Tibial artery (tissue), 4 donors: ENCODE results near the gene RBM44.

ENCODE experiments used
- DNase-seq, 2 donors: peaks; one replicate each; pipeline ENCODE4 v3.0.0-alpha.2; 2019
- H3K27ac ChIP-seq, 2 donors: fragments of 200-600 bp; sonication (generic) in 1 of 2; 1 replicate in 1 of 2; 2 replicates in 1 of 2; pipeline ENCODE4 v1.5.1; 2018 to 2019; ENCODE audit warnings: mild to moderate bottlenecking in 1 of 2
- H3K27me3 ChIP-seq, 2 donors: fragments of 200-600 bp; sonication (generic) in 1 of 2; one replicate each; pipeline versions ENCODE4 v1.5.1 to v1.6.0; 2016 to 2019
- H3K36me3 ChIP-seq, 3 donors: fragments of 200-600 bp; sonication (generic) in 2 of 3; one replicate each; pipeline ENCODE4 v1.5.1; 2016 to 2019; ENCODE audit warnings: mild to moderate bottlenecking in 2 of 3
- H3K4me1 ChIP-seq, 4 donors: fragments of 200-600 bp; sonication (generic) in 2 of 4; 1 replicate in 3 of 4; 2 replicates in 1 of 4; pipeline ENCODE4 v1.5.1; 2016 to 2019
- H3K4me3 ChIP-seq, 2 donors: fragments of 200-600 bp; sonication (generic) in 1 of 2; 1 replicate in 1 of 2; 2 replicates in 1 of 2; pipeline ENCODE4 v1.5.1; 2018 to 2019; ENCODE audit warnings: mild to moderate bottlenecking in 2 of 2
- H3K9me3 ChIP-seq, 3 donors: fragments of 200-600 bp; sonication (generic) in 1 of 3; one replicate each; pipeline ENCODE4 v1.5.1; 2016 to 2019
- CTCF ChIP-seq, 2 experiments: fragments of 200-600 bp in 1 of 2; fragments of 450-650 bp in 1 of 2; IDR thresholded peaks; one replicate each; pipeline ENCODE4 v1.5.1; 2017 to 2019; ENCODE audit warnings: antibody characterized with exemption in 2 of 2, mild to moderate bottlenecking in 1 of 2, moderate library complexity in 1 of 2
- intact Hi-C: fragments of 100-400 bp; cut with DNase I; formaldehyde crosslinking; loops from one replicate; pipeline ENCODE4 v1.15.0; 2023; ENCODE audit warnings: low total_unique reads

The RBM44 gene

GRCh38 chr2:237791977-237792727 is 6.4 kb upstream of the RBM44 start:
- Histone ChIP-seq H3K4me3 (no peak overlapping the region), H3K27ac (no peak overlapping the region), H3K36me3 (peaks cover 0 to 3% (median under 1%) of the 10 kb centered on the region in 3 donors), H3K4me1 (no peaks in the 10 kb centered on the region), H3K9me3 (peaks cover 0 to 3% (median 1%) of the 10 kb centered on the region in 3 donors), H3K27me3 (no peaks in the 10 kb centered on the region)
- intact Hi-C loops: no loop called here
- no peak for TF ChIP-seq CTCF (IDR thresholded peaks at IDR 0.05)
- DNase-seq: no peak

GRCh38 chr2:237797253-237797652 is 1.3 kb upstream of the RBM44 start:
- Histone ChIP-seq H3K36me3 (no peaks in the 10 kb centered on the region), H3K4me3 (no peak overlapping the region), H3K27ac (no peak overlapping the region), H3K9me3 (peaks cover 0 to 5% (median 2%) of the 10 kb centered on the region in 3 donors), H3K4me1 (no peaks in the 10 kb centered on the region), H3K27me3 (no peaks in the 10 kb centered on the region)
- no peak for TF ChIP-seq CTCF (IDR thresholded peaks at IDR 0.05)
- intact Hi-C loops: no loop called here
- no peak for DNase-seq

GRCh38 chr2:237799060-237799428 is 465 bp downstream of the RBM44 start:
- intact Hi-C loops: no loop called here

GRCh38 chr2:237801466-237801865 is 2.9 kb downstream of the RBM44 start:
- H3K27ac ChIP-seq: no peak overlapping the region
- TF ChIP-seq CTCF (IDR thresholded peaks at IDR 0.05): no peak
- intact Hi-C loops: no loop called here
- no peak overlapping the region for H3K4me3 ChIP-seq
- no peaks in the 10 kb centered on the region for H3K27me3 ChIP-seq
- peaks cover 0 to 5% (median 2%) of the 10 kb centered on the region in 3 donors for H3K9me3 ChIP-seq
- H3K36me3 ChIP-seq: no peaks in the 10 kb centered on the region
- DNase-seq: no peak
- no peaks in the 10 kb centered on the region for H3K4me1 ChIP-seq

More at GRCh38 chr2:237799060-237799428, 465 bp downstream of the RBM44 start:
- H3K4me1 ChIP-seq: no peaks in the 10 kb centered on the region
- H3K36me3 ChIP-seq: no peaks in the 10 kb centered on the region
- no peaks in the 10 kb centered on the region for H3K27me3 ChIP-seq
- peaks cover 0 to 5% (median 2%) of the 10 kb centered on the region in 3 donors for H3K9me3 ChIP-seq
- H3K27ac ChIP-seq: no peak overlapping the region
- no peak overlapping the region for H3K4me3 ChIP-seq
- no peak for DNase-seq
- no peak for TF ChIP-seq CTCF (IDR thresholded peaks at IDR 0.05)

- H3K36me3 ChIP-seq: no peaks in the 10 kb centered on the region
- H3K4me3 ChIP-seq: no peak overlapping the region
- no peak for TF ChIP-seq CTCF (IDR thresholded peaks at IDR 0.05)
- no peaks in the 10 kb centered on the region for H3K4me1 ChIP-seq
- peaks cover 0 to 5% (median 0%) of the 10 kb centered on the region in 3 donors for H3K9me3 ChIP-seq
- no peak for DNase-seq
- intact Hi-C loops: no loop called here
- H3K27ac ChIP-seq: no peak overlapping the region
- H3K27me3 ChIP-seq: peaks cover 0 to 2% of the 10 kb centered on the region in 2 donors
These were observed 7.8 kb downstream of the RBM44 start for GRCh38 chr2:237806334-237806733.
